ENCODE results near the gene NT5M.

The NT5M gene

DNA sequence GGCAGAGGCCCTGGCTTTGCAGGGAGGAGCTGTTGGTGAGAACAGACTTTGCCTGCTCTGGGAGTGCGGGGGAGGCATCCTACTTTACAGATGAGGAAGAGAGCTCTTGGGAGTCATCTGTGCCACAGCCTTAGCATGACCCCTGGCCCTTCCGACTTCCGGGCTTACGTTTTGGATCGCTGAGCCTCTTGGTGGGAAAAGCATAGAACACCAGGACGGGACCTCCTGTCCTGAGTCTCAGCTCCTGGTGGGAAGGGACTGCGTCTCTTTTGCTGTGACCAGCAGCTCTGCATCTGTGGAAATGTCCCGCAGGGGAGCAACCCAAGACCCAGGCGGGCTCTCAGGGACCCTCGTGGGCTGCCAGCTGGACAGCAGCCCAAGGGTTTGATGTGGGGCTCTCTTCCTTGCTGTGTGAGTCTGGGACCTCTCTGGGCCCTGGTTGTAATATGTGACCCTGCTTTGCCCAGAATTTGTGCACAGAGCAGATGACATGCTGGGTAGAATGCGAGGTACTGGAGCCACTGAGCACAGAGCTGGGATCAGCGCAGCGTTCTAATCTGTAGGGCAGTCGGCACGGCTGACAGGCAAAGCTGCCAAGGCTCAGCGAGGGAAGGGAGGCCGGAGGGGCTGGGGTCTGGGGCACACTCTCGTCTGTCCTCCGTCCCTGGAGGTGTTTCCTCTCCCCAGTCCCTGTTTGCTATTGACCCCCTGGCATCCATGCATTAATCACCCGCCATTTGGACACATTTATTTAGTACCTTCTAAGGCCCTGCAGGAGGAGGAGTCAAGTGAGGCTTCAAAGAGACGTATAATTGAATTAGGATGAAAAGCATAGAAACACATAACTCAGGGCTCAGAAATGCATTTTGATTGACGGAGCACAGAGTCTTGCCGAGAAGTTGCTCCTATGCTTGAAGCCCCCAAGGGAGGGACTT is 64.0 kb downstream of the NT5M start:
- Histone ChIP-seq H3K27ac (no peak overlapping the region), H3K4me3 (no peak overlapping the region)
- TF ChIP-seq, protein P1, sequence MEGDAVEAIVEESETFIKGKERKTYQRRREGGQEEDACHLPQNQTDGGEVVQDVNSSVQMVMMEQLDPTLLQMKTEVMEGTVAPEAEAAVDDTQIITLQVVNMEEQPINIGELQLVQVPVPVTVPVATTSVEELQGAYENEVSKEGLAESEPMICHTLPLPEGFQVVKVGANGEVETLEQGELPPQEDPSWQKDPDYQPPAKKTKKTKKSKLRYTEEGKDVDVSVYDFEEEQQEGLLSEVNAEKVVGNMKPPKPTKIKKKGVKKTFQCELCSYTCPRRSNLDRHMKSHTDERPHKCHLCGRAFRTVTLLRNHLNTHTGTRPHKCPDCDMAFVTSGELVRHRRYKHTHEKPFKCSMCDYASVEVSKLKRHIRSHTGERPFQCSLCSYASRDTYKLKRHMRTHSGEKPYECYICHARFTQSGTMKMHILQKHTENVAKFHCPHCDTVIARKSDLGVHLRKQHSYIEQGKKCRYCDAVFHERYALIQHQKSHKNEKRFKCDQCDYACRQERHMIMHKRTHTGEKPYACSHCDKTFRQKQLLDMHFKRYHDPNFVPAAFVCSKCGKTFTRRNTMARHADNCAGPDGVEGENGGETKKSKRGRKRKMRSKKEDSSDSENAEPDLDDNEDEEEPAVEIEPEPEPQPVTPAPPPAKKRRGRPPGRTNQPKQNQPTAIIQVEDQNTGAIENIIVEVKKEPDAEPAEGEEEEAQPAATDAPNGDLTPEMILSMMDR (IDR thresholded peaks at IDR 0.05): no peak
- no peak for DNase-seq (ENCODE audit: low spot score)

DNA sequence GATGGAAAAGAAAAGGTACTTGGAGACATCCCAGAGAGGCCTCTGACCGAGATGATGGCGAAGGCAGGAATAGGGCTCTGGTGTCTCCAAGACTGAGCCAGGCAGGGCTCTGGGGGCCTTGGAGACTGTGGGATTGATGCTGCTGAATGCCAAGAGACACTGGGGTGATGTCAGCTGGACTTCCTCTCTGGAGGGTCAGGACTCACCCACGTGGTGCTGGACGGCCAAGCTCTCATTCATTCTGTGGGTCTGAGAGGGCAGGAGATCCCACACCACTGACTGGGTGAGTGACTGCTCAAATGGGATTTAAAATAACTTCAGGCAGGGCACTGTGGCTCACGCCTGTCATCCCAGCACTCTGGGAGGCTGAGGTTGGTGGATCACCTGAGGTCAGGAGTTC is 64.8 kb downstream of the NT5M start:
- TF ChIP-seq, protein P1 (IDR thresholded peaks at IDR 0.05): no peak
- no peak overlapping the region for H3K27ac ChIP-seq
- DNase-seq (ENCODE audit: low spot score): no peak
- no peak overlapping the region for H3K4me3 ChIP-seq

DNA sequence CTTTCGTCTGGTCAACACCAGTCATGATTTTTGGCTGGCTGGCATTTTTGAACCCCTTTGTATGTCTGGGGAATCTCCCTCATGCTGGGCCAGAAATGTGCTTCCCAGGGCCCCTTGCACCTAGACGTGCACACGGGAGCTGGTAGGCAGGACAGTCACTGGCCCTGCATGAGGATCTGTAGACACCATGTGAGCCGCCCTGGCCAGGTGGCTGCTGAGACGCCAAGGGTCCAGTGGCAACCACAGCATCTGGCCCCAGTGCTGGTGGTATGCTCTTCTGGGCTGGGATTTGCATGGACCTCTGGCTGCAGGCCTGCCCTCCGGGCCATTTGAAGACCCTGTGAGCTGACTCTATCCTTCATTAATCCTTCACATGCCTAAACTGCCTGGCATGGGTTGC is 67.5 kb downstream of the NT5M start:
- TF ChIP-seq, protein P1 (IDR thresholded peaks at IDR 0.05): no peak
- DNase-seq (ENCODE audit: low spot score): no peak
- no peak overlapping the region for H3K4me3 ChIP-seq

DNA sequence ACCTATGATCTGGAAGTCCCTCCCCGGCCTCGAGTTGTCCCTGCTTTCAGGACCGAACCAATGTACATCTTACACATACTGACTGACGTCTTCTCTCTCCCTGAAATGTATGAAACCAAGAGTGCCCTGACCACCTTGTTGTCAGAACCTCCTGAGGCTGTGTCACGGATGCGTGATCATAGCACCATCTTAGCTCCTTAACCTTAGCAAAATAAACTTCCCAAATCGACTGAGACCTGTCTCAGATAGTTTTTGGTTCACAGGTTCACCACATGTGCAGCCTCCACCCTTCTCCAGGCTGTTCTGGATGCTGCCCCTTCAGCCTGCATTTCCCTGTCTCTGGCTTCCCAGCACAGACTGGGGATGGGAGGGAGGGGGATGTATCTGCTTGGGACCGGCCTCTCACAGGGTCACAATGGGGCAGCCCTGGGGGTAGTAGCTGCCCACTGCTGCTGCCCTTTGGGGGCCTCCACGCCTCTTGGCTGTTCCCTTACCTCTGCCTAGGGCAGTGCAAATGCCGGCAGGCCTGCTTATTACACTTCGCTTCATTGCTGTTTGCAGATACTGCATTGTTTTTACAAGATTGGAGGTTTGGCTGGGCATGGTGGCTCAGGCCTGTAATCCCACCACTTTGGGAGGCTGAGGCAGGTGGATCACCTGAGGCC is 69.8 kb downstream of the NT5M start:
- no peak overlapping the region for H3K27ac ChIP-seq
- TF ChIP-seq, protein P1 (IDR thresholded peaks at IDR 0.05): no peak
- no peak overlapping the region for H3K4me3 ChIP-seq
- DNase-seq (ENCODE audit: low spot score): no peak

More for the DNA sequence above, 67.5 kb downstream of the NT5M start:
- no peak overlapping the region for H3K27ac ChIP-seq

DNA sequence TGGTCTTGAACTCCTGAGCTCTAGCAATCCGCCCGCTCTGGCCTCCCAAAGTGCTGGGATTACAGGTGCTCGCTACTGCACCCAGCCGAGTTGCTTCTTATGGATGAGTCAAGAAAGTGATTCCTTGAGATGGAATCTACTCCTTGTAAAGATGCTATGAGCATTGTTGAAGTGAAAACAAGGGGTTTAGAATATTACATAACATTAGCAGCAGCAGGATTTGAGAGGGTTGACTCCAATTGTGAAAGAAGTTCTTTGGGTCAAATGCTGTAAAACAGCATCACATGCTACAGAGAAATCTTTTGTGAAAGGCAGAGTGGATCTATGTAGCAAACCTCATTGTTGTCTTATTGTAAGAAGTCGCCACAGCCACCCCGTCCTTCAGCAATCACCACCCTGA is 72.7 kb downstream of the NT5M start:
- DNase-seq (ENCODE audit: low spot score): no peak
- Histone ChIP-seq H3K4me3 (no peak overlapping the region), H3K27ac (no peak overlapping the region)
- TF ChIP-seq, protein P1 (IDR thresholded peaks at IDR 0.05): no peak

DNA sequence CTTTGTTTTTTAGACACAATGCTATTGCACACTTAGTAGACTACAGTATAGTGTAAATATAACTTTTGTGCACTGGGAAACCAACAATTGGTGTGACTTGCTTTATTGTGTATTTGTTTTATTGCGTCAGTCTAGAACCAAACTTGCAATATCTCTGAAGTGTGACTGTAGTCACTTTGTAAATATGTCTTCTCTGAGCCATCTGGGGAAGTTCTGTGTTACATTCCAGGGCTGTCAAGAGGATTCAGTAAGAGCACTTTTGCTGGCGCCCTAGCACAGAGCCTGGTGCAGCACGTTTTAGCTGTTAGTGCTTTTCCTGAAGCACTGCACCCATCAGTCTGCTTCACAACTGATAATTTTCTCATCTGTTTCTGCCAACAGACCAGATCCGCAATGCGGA is 73.2 kb downstream of the NT5M start:
- no peak overlapping the region for H3K27ac ChIP-seq

More for the DNA sequence above, 73.2 kb downstream of the NT5M start:
- DNase-seq (ENCODE audit: low spot score): no peak
- no peak overlapping the region for H3K4me3 ChIP-seq
- TF ChIP-seq, protein P1 (IDR thresholded peaks at IDR 0.05): no peak

Data from coronary artery (tissue), 2 donors.